ENCODE measurements around the gene IL18R1. TPM values are rescaled to one million over a fixed set of nuclear protein-coding genes. Genes with fewer than 3 reads are reported as not detected.

The IL18R1 gene
- total RNA-seq, 3 donors from 2014 or later (not counting 1 experiment from before 2014, with no cell fraction given), result 42.9 to 58.8 (median 46.7) TPM

- H3K27me3 ChIP-seq (ENCODE audit: control insufficient read depth, insufficient read depth, low read length), result no peaks in the 10 kb centered on the region
- peak overlapping the region; percentile 24 for H3K4me3 ChIP-seq (ENCODE audit: low read length)
- intact Hi-C loops (cut with micrococcal nuclease), result loop anchor here (1.0 kb wide), 1 partner anchor 9 kb away; no protein-coding TSS in a partner anchor
- ATAC-seq, result peak; percentile 47 to 56 (median 52)
- Mint-ChIP-seq H3K4me1 (peaks cover 93 to 96% of the 10 kb centered on the region in 2 donors), H3K27me3 (ENCODE audit: low read depth in 2 of 2) (no peaks in the 10 kb centered on the region), H3K36me3 (peaks cover 49% of the 10 kb centered on the region), H3K4me3 (peak overlapping the region; percentile 89), H3K9me3 (no peaks in the 10 kb centered on the region), H3K27ac (peak overlapping the region in 1 of 2 donors; percentile 93)
- H3K9me3 ChIP-seq (ENCODE audit: control insufficient read depth, insufficient read depth, low read length), result no peaks in the 10 kb centered on the region
- TF ChIP-seq CTCF (IDR thresholded peaks at IDR 0.05), result no peak
- peaks cover 18% of the 10 kb centered on the region for H3K4me1 ChIP-seq (ENCODE audit: control insufficient read depth, insufficient read depth, low read length)
- no peak for DNase-seq
- H3K36me3 ChIP-seq (ENCODE audit: control insufficient read depth, insufficient read depth, low read length), result peaks cover 61% of the 10 kb centered on the region
- peak overlapping the region; percentile 53 for H3K27ac ChIP-seq (ENCODE audit: low read length)
- WGBS (ENCODE audit: insufficient coverage), result no CpG with 5 or more reads among the region's 1 CpG
Measured at GRCh38 chr2:102427249-102427648, 71.7 kb downstream of the IL18R1 start.

- intact Hi-C loops (cut with micrococcal nuclease), result no loop called here
- peaks cover 88 to 93% of the 10 kb centered on the region in 2 donors for H3K4me1 Mint-ChIP-seq
- 67% methylated on average over 1 of the region's 2 CpGs for WGBS (ENCODE audit: insufficient coverage)
Measured at GRCh38 chr2:102428573-102428972, 73.0 kb downstream of the IL18R1 start.

DNA sequence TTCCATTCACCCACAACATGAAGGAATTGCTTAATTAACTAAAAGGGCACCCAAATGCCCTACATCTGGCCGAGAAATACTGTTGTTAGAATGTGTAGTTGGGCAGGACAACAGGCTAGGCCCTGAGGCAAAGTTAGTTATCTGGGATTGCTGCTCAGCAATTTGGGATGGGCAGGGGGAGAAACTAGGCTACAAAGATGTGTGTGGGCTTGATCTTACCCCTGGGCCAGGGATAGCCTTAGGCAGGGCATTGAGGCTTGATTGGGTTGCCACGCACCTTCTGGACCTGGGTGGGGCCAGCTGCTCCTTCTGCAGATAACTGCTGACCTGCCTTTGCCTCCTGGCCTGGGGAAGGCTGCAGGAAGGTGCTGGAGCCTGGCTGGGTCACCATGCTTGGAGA is 76.8 kb downstream of the IL18R1 start:
- Mint-ChIP-seq H3K4me3 (peak overlapping the region; percentile 21), H3K9me3 (no peaks in the 10 kb centered on the region), H3K36me3 (peaks cover 33% of the 10 kb centered on the region), H3K27ac (peak overlapping the region in 1 of 2 donors; percentile 93), H3K27me3 (ENCODE audit: low read depth in 2 of 2) (no peaks in the 10 kb centered on the region), H3K4me1 (peaks cover 82 to 85% of the 10 kb centered on the region in 2 donors)
- no peaks in the 10 kb centered on the region for H3K9me3 ChIP-seq (ENCODE audit: control insufficient read depth, insufficient read depth, low read length)
- no peaks in the 10 kb centered on the region for H3K27me3 ChIP-seq (ENCODE audit: control insufficient read depth, insufficient read depth, low read length)
- DNase-seq, result no peak
- H3K4me1 ChIP-seq (ENCODE audit: control insufficient read depth, insufficient read depth, low read length), result peaks cover 38% of the 10 kb centered on the region
- WGBS (ENCODE audit: insufficient coverage), result 93% methylated on average over 2 of the region's 2 CpGs
- no peak overlapping the region for H3K4me3 ChIP-seq (ENCODE audit: low read length)
- H3K36me3 ChIP-seq (ENCODE audit: control insufficient read depth, insufficient read depth, low read length), result peaks cover 64% of the 10 kb centered on the region
- peak overlapping the region; percentile 5 for H3K27ac ChIP-seq (ENCODE audit: low read length)
- no peak for ATAC-seq
- no peak for TF ChIP-seq CTCF (IDR thresholded peaks at IDR 0.05)
- intact Hi-C loops (cut with micrococcal nuclease), result no loop called here

More at GRCh38 chr2:102428573-102428972, 73.0 kb downstream of the IL18R1 start:
- no peaks in the 10 kb centered on the region for H3K27me3 ChIP-seq (ENCODE audit: control insufficient read depth, insufficient read depth, low read length)
- peak overlapping the region; percentile 89 for H3K4me3 Mint-ChIP-seq
- H3K27ac ChIP-seq (ENCODE audit: low read length), result no peak overlapping the region
- no peak for DNase-seq
- no peaks in the 10 kb centered on the region for H3K9me3 Mint-ChIP-seq
- no peaks in the 10 kb centered on the region for H3K27me3 Mint-ChIP-seq (ENCODE audit: low read depth in 2 of 2)
- H3K4me1 ChIP-seq (ENCODE audit: control insufficient read depth, insufficient read depth, low read length), result peaks cover 24% of the 10 kb centered on the region
- no peaks in the 10 kb centered on the region for H3K9me3 ChIP-seq (ENCODE audit: control insufficient read depth, insufficient read depth, low read length)
- TF ChIP-seq CTCF (IDR thresholded peaks at IDR 0.05), result no peak
- peak overlapping the region in 1 of 2 donors; percentile 93 for H3K27ac Mint-ChIP-seq
- peak in 2 of 3 donors; percentile 38 to 48 for ATAC-seq
- H3K4me3 ChIP-seq (ENCODE audit: low read length), result no peak overlapping the region
- peaks cover 40% of the 10 kb centered on the region for H3K36me3 Mint-ChIP-seq
- peaks cover 56% of the 10 kb centered on the region for H3K36me3 ChIP-seq (ENCODE audit: control insufficient read depth, insufficient read depth, low read length)

All from natural killer cell (primary cell).